Astrocyte (in vitro differentiated cells and primary cell): ENCODE data around the gene SLC38A10. TPM values are rescaled to one million over a fixed set of nuclear protein-coding genes. Genes with fewer than 3 reads are reported as not detected.

ENCODE experiments used
- DNase-seq: peaks from one replicate; pipeline ENCODE4 v3.0.0-alpha.2; 2010; ENCODE audit warnings: low read depth
- FAIRE-seq: peaks from 2 replicates; lab custom pipeline; 2011; peaks lifted over from hg19 to GRCh38; lab: Jason Lieb, UNC
- H2AFZ ChIP-seq: 2 replicates; pipeline ENCODE4 v1.6.0; 2012; ENCODE audit warnings: low read depth, low read length, inconsistent platforms
- H3K27ac ChIP-seq: 2 replicates; pipeline ENCODE4 v1.5.1; 2011; ENCODE audit warnings: low read depth, low read length, inconsistent platforms
- H3K27me3 ChIP-seq: 2 replicates; pipeline ENCODE4 v1.6.0; 2011; ENCODE audit warnings: low read length, inconsistent platforms; ENCODE audit not compliant: insufficient read depth
- H3K36me3 ChIP-seq: 2 replicates; pipeline ENCODE4 v1.5.1; 2011; ENCODE audit warnings: low read length, inconsistent platforms; ENCODE audit not compliant: insufficient read depth
- H3K4me1 ChIP-seq: 2 replicates; pipeline ENCODE4 v1.5.1; 2011; ENCODE audit warnings: low read length, inconsistent platforms; ENCODE audit not compliant: insufficient read depth
- H3K4me2 ChIP-seq: 2 replicates; pipeline ENCODE4 v1.6.0; 2012; ENCODE audit warnings: low read length, inconsistent platforms
- H3K4me3 ChIP-seq: 2 replicates; pipeline ENCODE4 v1.5.1; 2011; ENCODE audit warnings: low read depth, mild to moderate bottlenecking, low read length, inconsistent platforms; ENCODE audit not compliant: insufficient read depth
- H3K79me2 ChIP-seq: 2 replicates; pipeline ENCODE4 v1.6.0; 2012; ENCODE audit warnings: mild to moderate bottlenecking, low read length, inconsistent platforms; ENCODE audit not compliant: insufficient read depth
- H3K9ac ChIP-seq: 2 replicates; pipeline ENCODE4 v1.6.0; 2012; ENCODE audit warnings: mild to moderate bottlenecking, low read length, inconsistent platforms
- H3K9me3 ChIP-seq: 2 replicates; pipeline ENCODE4 v1.5.1; 2012; ENCODE audit warnings: low read depth, mild to moderate bottlenecking, low read length, inconsistent platforms; ENCODE audit not compliant: insufficient read depth
- H4K20me1 ChIP-seq: 2 replicates; pipeline ENCODE4 v1.6.0; 2012; ENCODE audit warnings: low read length, inconsistent platforms; ENCODE audit not compliant: insufficient read depth
- H3K27ac Mint-ChIP-seq: one replicate; pipeline ENCODE4 v1.8.0; 2021; ENCODE audit warnings: mild to moderate bottlenecking, mixed read lengths; ENCODE audit not compliant: unreplicated experiment
- H3K27me3 Mint-ChIP-seq: one replicate; pipeline ENCODE4 v1.8.0; 2021; ENCODE audit warnings: low read depth, mixed read lengths; ENCODE audit not compliant: unreplicated experiment
- H3K36me3 Mint-ChIP-seq: one replicate; pipeline ENCODE4 v1.8.0; 2021; ENCODE audit warnings: low read depth, mixed read lengths; ENCODE audit not compliant: unreplicated experiment
- H3K4me1 Mint-ChIP-seq: one replicate; pipeline ENCODE4 v1.8.0; 2021; ENCODE audit warnings: low read depth, mixed read lengths; ENCODE audit not compliant: unreplicated experiment
- H3K4me3 Mint-ChIP-seq: one replicate; pipeline ENCODE4 v1.8.0; 2021; ENCODE audit warnings: mild to moderate bottlenecking, moderate library complexity, mixed read lengths; ENCODE audit not compliant: unreplicated experiment
- H3K9me3 Mint-ChIP-seq: one replicate; pipeline ENCODE4 v1.8.0; 2021; ENCODE audit warnings: mild to moderate bottlenecking, mixed read lengths; ENCODE audit not compliant: unreplicated experiment
- EZH2 ChIP-seq: IDR thresholded peaks from 2 replicates; pipeline ENCODE4 v1.6.1; 2012; ENCODE audit warnings: mild to moderate bottlenecking, low read length, inconsistent platforms; ENCODE audit not compliant: insufficient read depth
- total RNA-seq: library from RNA; stranded (reverse); gene quantifications from 2 replicates; pipeline ENCODE4 v1.2.1, GENCODE V29; 2021
- TF ChIP-seq, protein P1 (sequence below): IDR thresholded peaks from 2 replicates; pipeline ENCODE4 v1.5.1; 2011; ENCODE audit warnings: low read depth, mild to moderate bottlenecking, inconsistent platforms, low read length, moderate library complexity; ENCODE audit not compliant: insufficient read depth

Gene SLC38A10
- total RNA-seq, 1 donor from 2014 or later: 71.4 TPM

DNA sequence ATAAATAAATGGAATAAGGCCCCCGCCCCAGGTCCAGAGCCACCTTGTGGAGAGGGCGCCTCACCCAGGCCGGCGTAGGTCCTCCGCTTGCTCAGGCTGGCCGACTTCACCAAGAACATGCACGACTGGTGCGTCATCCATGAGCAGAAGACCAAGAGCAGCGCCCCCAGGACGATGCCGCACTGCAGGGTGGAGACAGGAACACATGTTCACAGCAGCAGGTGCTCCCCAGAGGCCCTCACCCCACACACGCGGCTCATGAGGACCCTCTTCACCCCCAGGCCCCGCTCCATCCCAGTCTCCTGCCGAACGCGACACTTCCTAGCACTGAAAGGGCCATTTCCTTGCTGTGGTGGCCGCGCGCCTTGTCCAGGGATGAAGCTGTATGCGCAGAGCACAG lies 5.5 kb downstream of the SLC38A10 start:
- DNase-seq: no peak
- Histone ChIP-seq H3K9me3 (no peaks in the 10 kb centered on the region), H3K36me3 (peaks cover 5% of the 10 kb centered on the region), H4K20me1 (peaks cover 24% of the 10 kb centered on the region), H3K27me3 (no peaks in the 10 kb centered on the region), H2AFZ (no peak overlapping the region), H3K4me3 (no peak overlapping the region), H3K79me2 (peaks cover 84% of the 10 kb centered on the region), H3K27ac (no peak overlapping the region), H3K4me2 (no peak overlapping the region), H3K9ac (no peak overlapping the region), H3K4me1 (peaks cover 16% of the 10 kb centered on the region)
- Mint-ChIP-seq H3K4me1 (peaks cover 4% of the 10 kb centered on the region), H3K27ac (no peak overlapping the region), H3K36me3 (peaks cover 18% of the 10 kb centered on the region), H3K4me3 (no peak overlapping the region), H3K27me3 (no peaks in the 10 kb centered on the region), H3K9me3 (no peaks in the 10 kb centered on the region)
- no peak for FAIRE-seq
- TF ChIP-seq, protein P1, sequence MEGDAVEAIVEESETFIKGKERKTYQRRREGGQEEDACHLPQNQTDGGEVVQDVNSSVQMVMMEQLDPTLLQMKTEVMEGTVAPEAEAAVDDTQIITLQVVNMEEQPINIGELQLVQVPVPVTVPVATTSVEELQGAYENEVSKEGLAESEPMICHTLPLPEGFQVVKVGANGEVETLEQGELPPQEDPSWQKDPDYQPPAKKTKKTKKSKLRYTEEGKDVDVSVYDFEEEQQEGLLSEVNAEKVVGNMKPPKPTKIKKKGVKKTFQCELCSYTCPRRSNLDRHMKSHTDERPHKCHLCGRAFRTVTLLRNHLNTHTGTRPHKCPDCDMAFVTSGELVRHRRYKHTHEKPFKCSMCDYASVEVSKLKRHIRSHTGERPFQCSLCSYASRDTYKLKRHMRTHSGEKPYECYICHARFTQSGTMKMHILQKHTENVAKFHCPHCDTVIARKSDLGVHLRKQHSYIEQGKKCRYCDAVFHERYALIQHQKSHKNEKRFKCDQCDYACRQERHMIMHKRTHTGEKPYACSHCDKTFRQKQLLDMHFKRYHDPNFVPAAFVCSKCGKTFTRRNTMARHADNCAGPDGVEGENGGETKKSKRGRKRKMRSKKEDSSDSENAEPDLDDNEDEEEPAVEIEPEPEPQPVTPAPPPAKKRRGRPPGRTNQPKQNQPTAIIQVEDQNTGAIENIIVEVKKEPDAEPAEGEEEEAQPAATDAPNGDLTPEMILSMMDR: no peak
- TF ChIP-seq EZH2: no peak

DNA sequence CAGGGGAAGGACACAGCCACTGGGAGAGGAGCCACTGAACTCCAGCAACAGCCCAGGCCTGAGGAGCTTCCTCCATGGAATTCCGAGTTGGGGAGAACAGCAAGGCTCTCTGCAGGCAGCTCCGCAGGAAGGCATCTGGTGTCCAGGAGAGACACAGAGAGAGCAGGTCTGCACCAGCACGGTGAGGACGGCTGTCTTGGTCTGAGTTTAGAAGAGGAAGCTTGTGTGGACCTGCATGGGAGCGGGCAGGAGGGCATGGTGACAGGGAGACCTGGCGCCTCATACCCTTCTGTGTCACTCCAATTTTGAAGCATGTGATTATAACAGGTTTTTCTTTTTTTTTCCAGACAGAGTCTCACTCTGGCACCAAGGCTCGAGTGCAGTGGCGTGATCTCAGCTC lies 6.4 kb downstream of the SLC38A10 start:
- H4K20me1 ChIP-seq: peaks cover 24% of the 10 kb centered on the region
- no peak overlapping the region for H3K4me3 ChIP-seq
- no peaks in the 10 kb centered on the region for H3K9me3 ChIP-seq
- Mint-ChIP-seq H3K4me3 (no peak overlapping the region), H3K4me1 (peaks cover 1% of the 10 kb centered on the region), H3K27me3 (no peaks in the 10 kb centered on the region), H3K27ac (no peak overlapping the region), H3K36me3 (peaks cover 16% of the 10 kb centered on the region), H3K9me3 (no peaks in the 10 kb centered on the region)
- FAIRE-seq (no peak), DNase-seq (no peak)
- H3K27ac ChIP-seq: no peak overlapping the region
- H3K79me2 ChIP-seq: peaks cover 75% of the 10 kb centered on the region
- peaks cover 5% of the 10 kb centered on the region for H3K36me3 ChIP-seq
- H3K9ac ChIP-seq: no peak overlapping the region
- peaks cover 13% of the 10 kb centered on the region for H3K4me1 ChIP-seq
- TF ChIP-seq, protein P1: no peak
- no peak for TF ChIP-seq EZH2
- no peak overlapping the region for H3K4me2 ChIP-seq
- H3K27me3 ChIP-seq: no peaks in the 10 kb centered on the region
- H2AFZ ChIP-seq: no peak overlapping the region

DNA sequence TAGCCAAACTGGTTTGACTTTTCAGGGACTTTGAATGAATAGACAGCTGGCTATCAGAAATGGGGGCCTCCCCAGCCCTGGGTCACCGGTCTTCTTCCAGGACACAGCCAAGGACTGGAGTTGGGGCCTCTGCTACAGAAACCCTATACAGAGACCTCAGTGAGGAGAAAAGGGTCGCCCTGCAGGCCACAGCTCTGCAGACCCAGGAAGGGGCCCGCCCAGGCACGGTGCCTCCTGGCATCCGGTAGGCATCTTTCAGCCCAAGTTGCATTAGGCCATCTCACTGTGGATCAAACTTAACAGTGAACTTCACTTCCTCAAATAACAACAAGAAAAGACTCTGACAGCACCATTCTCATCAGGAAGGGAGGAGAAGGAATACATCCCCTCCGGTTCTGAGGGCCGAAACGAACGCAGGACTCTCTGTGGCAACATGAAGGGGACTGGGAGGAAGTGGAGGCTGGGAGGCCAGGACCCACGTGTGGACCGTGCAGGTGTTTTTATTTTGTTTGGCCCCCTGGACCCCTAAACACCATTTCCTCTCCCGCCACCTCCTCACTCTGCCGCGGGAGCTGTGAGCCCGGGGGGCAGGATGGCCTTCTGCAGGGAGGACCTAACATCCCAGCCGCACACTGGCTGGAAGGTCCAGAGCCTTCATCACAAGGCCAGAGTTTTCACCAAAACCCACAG lies 7.2 kb downstream of the SLC38A10 start:
- Histone ChIP-seq H4K20me1 (peaks cover 24% of the 10 kb centered on the region), H3K4me2 (no peak overlapping the region), H3K27me3 (no peaks in the 10 kb centered on the region), H3K9me3 (no peaks in the 10 kb centered on the region), H3K9ac (no peak overlapping the region), H3K27ac (no peak overlapping the region), H3K4me1 (peaks cover 12% of the 10 kb centered on the region), H3K79me2 (peaks cover 67% of the 10 kb centered on the region), H3K36me3 (peaks cover 5% of the 10 kb centered on the region), H2AFZ (no peak overlapping the region), H3K4me3 (no peak overlapping the region)
- H3K4me3 Mint-ChIP-seq: no peak overlapping the region
- H3K27me3 Mint-ChIP-seq: no peaks in the 10 kb centered on the region
- H3K27ac Mint-ChIP-seq: no peak overlapping the region
- H3K9me3 Mint-ChIP-seq: no peaks in the 10 kb centered on the region
- TF ChIP-seq, protein P1: no peak
- TF ChIP-seq EZH2: no peak
- FAIRE-seq: no peak
- no peak for DNase-seq
- H3K4me1 Mint-ChIP-seq: no peaks in the 10 kb centered on the region
- H3K36me3 Mint-ChIP-seq: peaks cover 19% of the 10 kb centered on the region
